ENCODE results near the gene PRRT2.

The PRRT2 gene

GRCh38 chr16:29835926-29836325 is 23.9 kb downstream of the PRRT2 start:
- DNase-seq: no peak

GRCh38 chr16:29836623-29837022 is 24.6 kb downstream of the PRRT2 start:
- no peak for DNase-seq

GRCh38 chr16:29837841-29838240 is 25.8 kb downstream of the PRRT2 start:
- DNase-seq: no peak

GRCh38 chr16:29839822-29840221 is 27.8 kb downstream of the PRRT2 start:
- DNase-seq: no peak

GRCh38 chr16:29840240-29840639 is 28.2 kb downstream of the PRRT2 start:
- DNase-seq: no peak

GRCh38 chr16:29841631-29842030 is 29.6 kb downstream of the PRRT2 start:
- DNase-seq: no peak

GRCh38 chr16:29842732-29843346 is 30.8 kb downstream of the PRRT2 start:
- no peak for DNase-seq

GRCh38 chr16:29843931-29844330 is 31.9 kb downstream of the PRRT2 start:
- DNase-seq: no peak

- DNase-seq: no peak
These were observed 32.8 kb downstream of the PRRT2 start for GRCh38 chr16:29844575-29845331.

GRCh38 chr16:29845656-29846055 is 33.7 kb downstream of the PRRT2 start:
- DNase-seq: no peak

- peak; percentile 88 for DNase-seq
These were observed 36.7 kb downstream of the PRRT2 start for GRCh38 chr16:29848420-29849297.

GRCh38 chr16:29849505-29849904 is 37.5 kb downstream of the PRRT2 start:
- no peak for DNase-seq

- DNase-seq: no peak
These were observed 39.0 kb downstream of the PRRT2 start for GRCh38 chr16:29850998-29851397.

- no peak for DNase-seq
These were observed 40.7 kb downstream of the PRRT2 start for GRCh38 chr16:29852654-29853053.

- DNase-seq: no peak
These were observed 42.6 kb downstream of the PRRT2 start for GRCh38 chr16:29854520-29855100.

GRCh38 chr16:29857133-29857760 is 45.3 kb downstream of the PRRT2 start:
- DNase-seq: no peak

- no peak for DNase-seq
These were observed 46.3 kb downstream of the PRRT2 start for GRCh38 chr16:29858149-29858849.

GRCh38 chr16:29858974-29859373 is 47.0 kb downstream of the PRRT2 start:
- DNase-seq: no peak

- DNase-seq: no peak
These were observed 48.2 kb downstream of the PRRT2 start for GRCh38 chr16:29860218-29860617.

- DNase-seq: no peak
These were observed 50.4 kb downstream of the PRRT2 start for GRCh38 chr16:29862383-29862883.

GRCh38 chr16:29862884-29863668 is 51.1 kb downstream of the PRRT2 start, which contains the start of gene CDIPT:
CDIPT (minus strand) TSS chr16:29863226; CDS start chr16:29862857, 369 bp downstream.
- DNase-seq: peak; percentile 97

Measured in activated CD4-positive, alpha-beta T cell treated with anti-CD3 and anti-CD28 coated beads, Interleukin-10, Interleukin-2, amounts not matched to agents 100 ng/mL and 50 ng/mL, durations not matched to agents 16 hours and 8 hours (primary cell).